ENCODE data around the gene SLC1A2.

SLC1A2 gene

GRCh38 chr11:35413598-35413997, 5.8 kb downstream of the SLC1A2 start:
- no peaks in the 10 kb centered on the region for H3K36me3 ChIP-seq (ENCODE audit: control insufficient read depth, insufficient read depth, low read length)
- TF ChIP-seq CTCF (IDR thresholded peaks at IDR 0.05; ENCODE audit: insufficient read depth, low read length, poor library complexity, severe bottlenecking) = no peak
- DNase-seq (ENCODE audit: extremely low read depth, insufficient read length) = no peak
- H3K27me3 ChIP-seq (replicated peaks; ENCODE audit: control insufficient read depth, insufficient read depth, low read length) = no peaks in the 10 kb centered on the region; the same call in none of the 2 replicates
- no peak overlapping the region for H3K4me3 ChIP-seq (replicated peaks; ENCODE audit: low read depth, low read length)

- DNase-seq (ENCODE audit: extremely low read depth, insufficient read length) = no peak
- H3K36me3 ChIP-seq (ENCODE audit: control insufficient read depth, insufficient read depth, low read length) = no peaks in the 10 kb centered on the region
Measured at GRCh38 chr11:35412285-35412684, 7.1 kb downstream of the SLC1A2 start.

GRCh38 chr11:35407041-35407440, 12.3 kb downstream of the SLC1A2 start:
- DNase-seq (ENCODE audit: extremely low read depth, insufficient read length) = no peak
- Histone ChIP-seq H3K36me3 (ENCODE audit: control insufficient read depth, insufficient read depth, low read length) (no peaks in the 10 kb centered on the region), H3K4me3 (replicated peaks; ENCODE audit: low read depth, low read length) (no peak overlapping the region), H3K27me3 (replicated peaks; ENCODE audit: control insufficient read depth, insufficient read depth, low read length) (no peaks in the 10 kb centered on the region; the same call in 1 of the 2 replicates)
- no peak for TF ChIP-seq CTCF (IDR thresholded peaks at IDR 0.05; ENCODE audit: insufficient read depth, low read length, poor library complexity, severe bottlenecking)

More at GRCh38 chr11:35412285-35412684, 7.1 kb downstream of the SLC1A2 start:
- TF ChIP-seq CTCF (IDR thresholded peaks at IDR 0.05; ENCODE audit: insufficient read depth, low read length, poor library complexity, severe bottlenecking) = peak; percentile 48
- Histone ChIP-seq H3K27me3 (replicated peaks; ENCODE audit: control insufficient read depth, insufficient read depth, low read length) (no peaks in the 10 kb centered on the region; the same call in 1 of the 2 replicates), H3K4me3 (replicated peaks; ENCODE audit: low read depth, low read length) (no peak overlapping the region)

- Histone ChIP-seq H3K36me3 (ENCODE audit: control insufficient read depth, insufficient read depth, low read length) (no peaks in the 10 kb centered on the region), H3K27me3 (replicated peaks; ENCODE audit: control insufficient read depth, insufficient read depth, low read length) (no peaks in the 10 kb centered on the region; the same call in 1 of the 2 replicates), H3K4me3 (replicated peaks; ENCODE audit: low read depth, low read length) (peak overlapping the region; percentile 30; the same call in 1 of the 2 replicates)
- no peak for DNase-seq (ENCODE audit: extremely low read depth, insufficient read length)
- peak; percentile 75 for TF ChIP-seq CTCF (IDR thresholded peaks at IDR 0.05; ENCODE audit: insufficient read depth, low read length, poor library complexity, severe bottlenecking)
Measured at GRCh38 chr11:35404388-35404775, 15.0 kb downstream of the SLC1A2 start.

GRCh38 chr11:35403765-35404387, 15.5 kb downstream of the SLC1A2 start:
- TF ChIP-seq CTCF (IDR thresholded peaks at IDR 0.05; ENCODE audit: insufficient read depth, low read length, poor library complexity, severe bottlenecking) = no peak
- Histone ChIP-seq H3K4me3 (replicated peaks; ENCODE audit: low read depth, low read length) (no peak overlapping the region), H3K27me3 (replicated peaks; ENCODE audit: control insufficient read depth, insufficient read depth, low read length) (no peaks in the 10 kb centered on the region; the same call in 1 of the 2 replicates), H3K36me3 (ENCODE audit: control insufficient read depth, insufficient read depth, low read length) (no peaks in the 10 kb centered on the region)
- no peak for DNase-seq (ENCODE audit: extremely low read depth, insufficient read length)
